GM12878 (cell line): ENCODE data around the gene TEX2.

Source experiments
- BACH1 ChIP-seq: fragments of 450-650 bp; IDR thresholded peaks from 2 replicates; pipeline ENCODE4 v1.6.1; 2017; ENCODE audit warnings: mild to moderate bottlenecking, borderline replicate concordance
- CREM ChIP-seq: IDR thresholded peaks from 2 replicates; pipeline ENCODE4 v1.6.1; 2014; ENCODE audit warnings: antibody characterized with exemption, low read depth
- IRF4 ChIP-seq: IDR thresholded peaks from 2 replicates; pipeline ENCODE4 v1.6.1; 2011; ENCODE audit warnings: low read depth, low read length
- JUND ChIP-seq: IDR thresholded peaks from 2 replicates; pipeline ENCODE4 v1.6.1; 2012; ENCODE audit warnings: low read depth, mild to moderate bottlenecking, low read length, improper control_type of control experiment, moderate library complexity
- POLR2A ChIP-seq: IDR thresholded peaks from 2 replicates; pipeline ENCODE4 v1.6.1; 2011; ENCODE audit warnings: low read depth, mild to moderate bottlenecking, low read length
- POLR2AphosphoS5 ChIP-seq: IDR thresholded peaks from 2 replicates; pipeline ENCODE4 v1.6.1; 2011; ENCODE audit warnings: mild to moderate bottlenecking, low read length, inconsistent platforms
- RAD21 ChIP-seq: IDR thresholded peaks from 2 replicates; pipeline ENCODE4 v1.6.1; 2011; ENCODE audit warnings: mild to moderate bottlenecking, low read depth, low read length, moderate library complexity; ENCODE audit not compliant: insufficient read depth
- RELA ChIP-seq: fragments of 450-650 bp; IDR thresholded peaks from 2 replicates; pipeline ENCODE4 v1.8.0; 2014; ENCODE audit warnings: borderline replicate concordance; ENCODE audit not compliant: partially characterized antibody
- TBL1XR1 ChIP-seq: IDR thresholded peaks from 2 replicates; pipeline ENCODE4 v1.6.1; 2012; ENCODE audit warnings: low read depth, low read length, improper control_type of control experiment
- TF ChIP-seq, protein P1 (sequence below), 3 experiments: IDR thresholded peaks in 2 of 3; conservative IDR thresholded peaks in 1 of 3; 2 replicates each; pipeline ENCODE4 v1.5.1; 2011; ENCODE audit warnings: low read depth in 3 of 3, low read length in 3 of 3, mild to moderate bottlenecking in 3 of 3, control low read depth in 2 of 3, moderate library complexity in 2 of 3, inconsistent platforms in 1 of 3, mixed read lengths in 1 of 3; ENCODE audit not compliant: control insufficient read depth in 2 of 3, insufficient read depth in 1 of 3; ENCODE audit errors: extremely low read depth in 1 of 3
- TF ChIP-seq, protein P2 (sequence below): IDR thresholded peaks from 2 replicates; pipeline ENCODE4 v1.6.1; 2012; ENCODE audit warnings: mild to moderate bottlenecking, low read depth, low read length

DNA sequence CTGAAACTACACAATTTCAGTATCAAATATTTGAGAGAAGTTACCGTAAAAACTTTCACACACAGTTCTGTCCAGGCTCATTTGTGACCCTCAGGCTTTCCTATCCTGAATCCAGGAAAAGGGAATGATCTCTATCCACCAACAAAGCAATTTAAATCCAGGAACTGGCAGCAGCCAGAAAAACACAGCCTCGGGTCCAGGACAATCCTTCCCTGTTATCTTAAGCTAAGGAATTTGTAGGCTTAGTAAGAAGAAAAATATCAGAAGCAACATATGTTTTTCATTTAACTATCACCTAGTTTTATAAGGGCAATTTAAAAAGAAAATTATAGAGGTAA, 47.1 kb downstream of the TEX2 start:
- no peak for TF ChIP-seq POLR2AphosphoS5
- TF ChIP-seq JUND: no peak
- TF ChIP-seq CREM: no peak
- TF ChIP-seq RELA: no peak
- TF ChIP-seq, protein P1, sequence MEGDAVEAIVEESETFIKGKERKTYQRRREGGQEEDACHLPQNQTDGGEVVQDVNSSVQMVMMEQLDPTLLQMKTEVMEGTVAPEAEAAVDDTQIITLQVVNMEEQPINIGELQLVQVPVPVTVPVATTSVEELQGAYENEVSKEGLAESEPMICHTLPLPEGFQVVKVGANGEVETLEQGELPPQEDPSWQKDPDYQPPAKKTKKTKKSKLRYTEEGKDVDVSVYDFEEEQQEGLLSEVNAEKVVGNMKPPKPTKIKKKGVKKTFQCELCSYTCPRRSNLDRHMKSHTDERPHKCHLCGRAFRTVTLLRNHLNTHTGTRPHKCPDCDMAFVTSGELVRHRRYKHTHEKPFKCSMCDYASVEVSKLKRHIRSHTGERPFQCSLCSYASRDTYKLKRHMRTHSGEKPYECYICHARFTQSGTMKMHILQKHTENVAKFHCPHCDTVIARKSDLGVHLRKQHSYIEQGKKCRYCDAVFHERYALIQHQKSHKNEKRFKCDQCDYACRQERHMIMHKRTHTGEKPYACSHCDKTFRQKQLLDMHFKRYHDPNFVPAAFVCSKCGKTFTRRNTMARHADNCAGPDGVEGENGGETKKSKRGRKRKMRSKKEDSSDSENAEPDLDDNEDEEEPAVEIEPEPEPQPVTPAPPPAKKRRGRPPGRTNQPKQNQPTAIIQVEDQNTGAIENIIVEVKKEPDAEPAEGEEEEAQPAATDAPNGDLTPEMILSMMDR (IDR thresholded peaks at IDR 0.05 in 2 of 3, conservative IDR thresholded peaks at IDR 0.05 in 1 of 3; ENCODE audit: control insufficient read depth in 2 of 3, extremely low read depth in 1 of 3, insufficient read depth in 1 of 3, low read depth in 3 of 3, low read length in 3 of 3): no peak
- no peak for TF ChIP-seq RAD21
- no peak for TF ChIP-seq POLR2A
- TF ChIP-seq BACH1: no peak
- TF ChIP-seq, protein P2, sequence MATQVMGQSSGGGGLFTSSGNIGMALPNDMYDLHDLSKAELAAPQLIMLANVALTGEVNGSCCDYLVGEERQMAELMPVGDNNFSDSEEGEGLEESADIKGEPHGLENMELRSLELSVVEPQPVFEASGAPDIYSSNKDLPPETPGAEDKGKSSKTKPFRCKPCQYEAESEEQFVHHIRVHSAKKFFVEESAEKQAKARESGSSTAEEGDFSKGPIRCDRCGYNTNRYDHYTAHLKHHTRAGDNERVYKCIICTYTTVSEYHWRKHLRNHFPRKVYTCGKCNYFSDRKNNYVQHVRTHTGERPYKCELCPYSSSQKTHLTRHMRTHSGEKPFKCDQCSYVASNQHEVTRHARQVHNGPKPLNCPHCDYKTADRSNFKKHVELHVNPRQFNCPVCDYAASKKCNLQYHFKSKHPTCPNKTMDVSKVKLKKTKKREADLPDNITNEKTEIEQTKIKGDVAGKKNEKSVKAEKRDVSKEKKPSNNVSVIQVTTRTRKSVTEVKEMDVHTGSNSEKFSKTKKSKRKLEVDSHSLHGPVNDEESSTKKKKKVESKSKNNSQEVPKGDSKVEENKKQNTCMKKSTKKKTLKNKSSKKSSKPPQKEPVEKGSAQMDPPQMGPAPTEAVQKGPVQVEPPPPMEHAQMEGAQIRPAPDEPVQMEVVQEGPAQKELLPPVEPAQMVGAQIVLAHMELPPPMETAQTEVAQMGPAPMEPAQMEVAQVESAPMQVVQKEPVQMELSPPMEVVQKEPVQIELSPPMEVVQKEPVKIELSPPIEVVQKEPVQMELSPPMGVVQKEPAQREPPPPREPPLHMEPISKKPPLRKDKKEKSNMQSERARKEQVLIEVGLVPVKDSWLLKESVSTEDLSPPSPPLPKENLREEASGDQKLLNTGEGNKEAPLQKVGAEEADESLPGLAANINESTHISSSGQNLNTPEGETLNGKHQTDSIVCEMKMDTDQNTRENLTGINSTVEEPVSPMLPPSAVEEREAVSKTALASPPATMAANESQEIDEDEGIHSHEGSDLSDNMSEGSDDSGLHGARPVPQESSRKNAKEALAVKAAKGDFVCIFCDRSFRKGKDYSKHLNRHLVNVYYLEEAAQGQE: no peak
- TF ChIP-seq IRF4: no peak
- no peak for TF ChIP-seq TBL1XR1
